IPS DF 19.7 (cell line): ENCODE results near the gene SWAP70.
"Not testable (repeated sequence)": the region's sequence is repeated elsewhere in the genome, so short reads cannot be mapped to it uniquely, and the experiment has no call there.

Source experiments
- DNase-seq: peaks from one replicate; pipeline ENCODE4 v3.0.0-alpha.2; 2013; ENCODE audit warnings: low read depth, low spot score

SWAP70 gene

DNA sequence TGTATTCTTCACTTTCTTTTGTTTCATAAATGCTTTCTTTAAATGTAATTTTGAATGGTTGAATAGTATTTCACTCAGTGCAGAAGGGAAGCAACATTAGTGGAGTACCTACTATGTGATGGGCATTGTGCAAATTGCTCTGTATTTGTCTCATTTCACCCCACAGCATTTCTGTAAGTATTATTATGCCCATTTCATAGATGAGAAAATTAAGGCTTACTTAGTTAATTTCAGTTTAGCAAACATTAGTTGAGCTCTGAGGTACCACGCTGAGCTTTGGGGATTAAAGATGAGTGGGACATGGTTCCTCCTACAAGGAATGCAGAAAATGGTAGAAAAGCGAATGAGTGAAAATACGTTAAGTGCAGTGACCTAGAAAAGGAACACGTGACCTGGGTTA lies 58.1 kb downstream of the SWAP70 start:
- DNase-seq, result no peak

GRCh38 chr11:9722893-9723292 lies 59.0 kb downstream of the SWAP70 start:
- DNase-seq, result no peak

DNA sequence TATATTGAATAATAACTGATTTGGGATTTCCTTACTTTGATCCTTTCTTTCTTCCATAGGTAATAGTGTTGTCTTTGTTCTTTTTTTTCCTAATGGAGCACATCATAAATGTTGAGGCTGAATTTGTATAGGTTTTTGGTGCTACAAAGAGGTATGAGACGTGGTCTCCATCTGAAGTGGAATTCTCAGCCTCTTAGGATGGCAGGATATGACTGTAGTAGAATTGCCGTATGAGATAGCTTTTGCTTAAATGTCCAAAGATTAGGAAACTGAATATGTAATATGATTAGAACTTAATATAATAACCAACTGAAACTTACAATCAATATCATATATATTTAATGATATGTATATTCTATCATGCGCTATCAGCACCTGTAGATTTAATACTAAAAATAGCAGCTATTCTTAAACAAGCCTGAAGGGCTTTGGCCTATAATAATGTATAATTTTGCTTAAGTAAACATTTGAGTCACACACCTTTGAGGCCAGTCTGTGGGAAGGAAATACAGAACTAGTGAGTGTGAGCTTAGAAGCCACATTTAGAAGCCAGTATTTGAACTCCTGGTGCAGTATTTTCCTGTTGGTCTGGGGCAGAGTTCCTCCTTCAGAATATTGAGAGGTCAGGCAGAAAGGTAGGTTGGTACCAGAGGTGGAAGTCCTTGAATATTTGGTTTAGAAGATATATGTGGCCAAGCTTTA lies 62.6 kb downstream of the SWAP70 start:
- DNase-seq, result no peak

GRCh38 chr11:9728058-9728457 lies 64.2 kb downstream of the SWAP70 start:
- no peak for DNase-seq

DNA sequence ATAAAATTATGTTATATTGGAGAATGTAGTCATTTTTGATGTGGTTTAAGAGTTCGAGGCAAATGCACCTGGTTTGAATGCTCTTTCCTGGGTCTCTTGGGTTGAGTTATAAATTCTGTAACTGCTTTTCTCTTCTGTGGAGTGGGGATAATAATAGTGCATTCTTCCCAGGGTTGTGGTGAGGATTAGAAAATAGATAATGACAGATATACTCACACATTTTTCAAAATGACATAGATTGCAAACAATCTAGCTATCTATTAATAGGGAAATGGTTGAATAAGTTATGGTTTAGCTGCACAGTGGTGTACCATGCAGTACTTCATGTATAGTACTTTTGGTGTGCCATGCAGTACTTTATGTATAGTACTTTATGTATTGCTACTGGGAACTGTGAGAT lies 67.4 kb downstream of the SWAP70 start:
- no peak for DNase-seq

- no peak for DNase-seq
Observed at GRCh38 chr11:9732453-9732852, 68.6 kb downstream of the SWAP70 start.

- no peak for DNase-seq
Observed at GRCh38 chr11:9733212-9733611, 69.3 kb downstream of the SWAP70 start.

- no peak for DNase-seq
Observed at GRCh38 chr11:9735236-9735635, 71.4 kb downstream of the SWAP70 start.

GRCh38 chr11:9735919-9736318 lies 72.0 kb downstream of the SWAP70 start:
- DNase-seq, result no peak

DNA sequence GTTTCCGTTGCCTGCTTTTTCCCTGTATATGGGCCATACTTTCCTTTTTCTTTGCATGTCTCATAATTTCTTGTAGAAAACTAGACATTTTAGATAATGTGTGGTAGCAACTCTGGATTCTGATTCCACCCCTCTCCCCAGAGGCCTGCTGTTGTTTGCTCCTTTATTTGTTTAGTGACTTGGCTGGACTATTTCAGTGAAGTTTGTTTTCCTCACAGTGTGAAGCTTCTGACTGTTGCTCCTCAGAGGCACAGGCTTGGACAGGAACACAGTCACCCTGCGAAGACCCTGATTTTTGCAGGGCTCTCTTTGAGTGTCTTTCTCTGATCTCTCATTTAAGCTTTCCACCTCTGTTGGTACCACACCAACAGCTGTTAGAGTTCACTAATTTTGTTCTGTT lies 72.5 kb downstream of the SWAP70 start:
- DNase-seq, result no peak

DNA sequence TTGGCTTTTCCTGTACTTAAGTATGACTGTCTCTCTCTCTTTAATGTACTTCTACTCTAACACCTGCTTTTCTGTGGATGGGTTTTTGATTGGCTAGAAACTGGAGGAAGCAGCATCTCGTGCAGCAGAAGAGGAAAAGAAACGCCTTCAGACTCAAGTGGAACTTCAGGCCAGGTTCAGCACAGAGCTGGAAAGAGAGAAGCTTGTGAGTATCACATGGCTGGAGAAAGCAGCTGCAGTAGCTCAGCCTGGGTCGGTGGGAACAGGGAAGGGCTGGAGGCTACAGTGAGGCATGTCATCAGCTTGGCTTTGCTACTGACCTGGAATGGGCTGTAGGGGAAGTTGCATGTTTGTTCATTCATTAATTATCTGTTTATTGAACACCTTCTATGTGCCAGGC lies 74.2 kb downstream of the SWAP70 start:
- DNase-seq, result no peak

GRCh38 chr11:9738707-9739106 lies 74.8 kb downstream of the SWAP70 start:
- no peak for DNase-seq

DNA sequence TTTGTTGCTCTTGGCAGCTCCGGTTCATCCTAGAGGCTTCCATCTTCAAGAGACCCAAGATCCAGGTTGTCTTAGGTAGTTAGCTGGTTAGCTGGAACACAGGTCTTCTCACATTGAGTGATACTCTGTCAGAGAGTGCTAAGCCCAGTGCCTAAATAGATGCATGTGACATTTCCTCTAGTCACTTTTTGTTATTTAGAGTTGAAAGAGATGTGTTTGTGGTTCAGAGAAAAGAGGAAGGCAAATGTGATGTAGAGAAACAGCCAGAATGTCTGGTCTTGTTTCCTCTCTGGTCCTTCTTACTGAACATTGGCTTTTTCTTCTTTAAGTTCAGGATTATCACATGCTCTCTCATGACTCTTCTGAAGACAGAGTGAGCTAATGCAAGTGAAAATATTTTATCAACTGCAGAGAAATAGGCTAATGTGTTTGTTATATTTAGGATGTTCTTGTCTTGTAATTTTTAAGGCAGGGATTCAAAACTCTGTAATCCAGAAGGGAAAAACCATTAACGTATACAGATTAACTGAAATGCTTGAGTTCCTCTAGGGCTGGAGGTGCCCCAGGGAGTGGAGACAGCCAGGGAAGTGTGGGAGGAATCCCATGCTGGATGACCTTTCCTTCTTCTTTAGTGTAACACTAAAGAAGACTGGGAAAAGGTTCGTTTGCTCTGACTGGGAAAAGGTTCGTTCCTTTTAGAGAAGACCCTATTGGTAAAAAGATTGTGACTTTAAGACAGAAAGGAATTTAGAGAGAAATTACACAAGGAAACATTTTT lies 75.4 kb downstream of the SWAP70 start:
- DNase-seq, result no peak

- DNase-seq, result no peak
Observed at GRCh38 chr11:9740202-9740883, 76.5 kb downstream of the SWAP70 start.

DNA sequence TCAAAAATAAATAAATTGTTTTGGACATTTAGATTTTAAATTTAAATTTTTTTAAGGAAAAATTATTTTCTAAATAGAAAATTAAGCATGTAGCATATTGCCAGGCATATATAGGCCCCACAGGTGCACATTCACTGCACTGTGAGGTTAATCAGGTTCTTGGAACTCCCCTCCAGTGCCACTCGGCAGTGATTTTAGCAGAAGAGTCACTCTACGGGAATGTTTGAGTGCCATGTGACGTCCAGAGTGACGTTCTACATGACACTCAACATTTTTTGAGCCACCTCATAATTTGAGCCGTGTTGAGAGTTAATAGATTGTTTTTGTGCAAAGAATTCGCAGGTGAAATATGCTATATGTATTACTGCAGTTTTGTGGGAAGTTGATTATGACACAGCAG lies 77.4 kb downstream of the SWAP70 start:
- no peak for DNase-seq

GRCh38 chr11:9743512-9743911 lies 79.6 kb downstream of the SWAP70 start:
- not testable (repeated sequence) for DNase-seq

DNA sequence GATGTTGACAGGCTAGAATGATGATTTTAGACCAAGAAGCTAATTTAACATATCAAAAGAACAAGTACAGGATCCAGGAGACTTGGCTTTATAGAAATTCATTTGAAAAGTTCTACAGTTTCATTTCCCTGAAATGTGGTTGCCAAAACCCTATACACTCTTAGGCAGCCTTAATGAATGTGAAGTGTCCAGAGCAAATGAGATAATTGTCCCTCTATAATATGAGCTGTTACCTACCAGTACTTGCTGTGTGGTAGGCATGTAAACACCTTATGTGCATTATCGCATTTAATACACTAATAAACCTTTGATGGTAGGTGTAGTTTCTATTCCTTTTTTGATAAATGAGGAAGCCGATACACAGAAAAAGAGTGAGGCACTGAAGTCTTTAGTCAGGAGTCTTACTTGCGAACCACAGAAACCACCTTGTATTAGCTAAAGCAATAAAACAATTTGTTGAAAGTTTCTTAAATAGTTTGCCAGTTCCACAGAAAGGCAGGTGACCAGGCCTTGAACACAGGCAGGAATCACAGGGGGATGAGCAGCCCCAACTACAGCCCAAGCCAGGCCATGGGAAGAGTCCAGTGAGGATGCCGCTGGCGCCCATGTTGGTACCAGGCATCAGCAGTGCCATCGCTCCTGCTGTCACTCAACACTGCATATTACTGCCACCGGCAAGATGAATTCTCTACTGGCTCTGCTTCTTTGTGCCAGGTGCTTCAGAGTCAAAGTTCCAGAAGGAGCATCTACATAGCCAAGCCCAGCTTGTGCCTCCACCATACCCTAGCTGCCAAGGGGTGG lies 81.7 kb downstream of the SWAP70 start:
- no peak for DNase-seq

DNA sequence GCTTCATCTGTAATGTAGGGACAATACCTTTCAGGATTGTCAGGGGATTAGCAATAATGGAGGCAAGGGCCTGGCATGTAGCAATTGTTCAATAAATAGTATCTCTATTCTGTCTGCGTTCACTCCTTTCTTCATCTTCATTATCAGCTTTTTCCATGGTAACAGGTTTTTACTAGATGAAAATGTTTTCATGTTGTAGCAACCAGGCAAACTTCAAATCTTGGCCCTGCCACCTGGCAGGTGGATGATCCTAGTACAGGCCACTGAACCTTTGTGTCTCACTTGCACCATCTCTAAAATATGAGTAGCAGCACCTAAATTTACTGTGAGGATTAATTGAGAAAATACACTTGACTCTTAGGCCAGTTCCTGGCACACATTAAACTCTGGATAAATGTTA lies 83.4 kb downstream of the SWAP70 start:
- no peak for DNase-seq

DNA sequence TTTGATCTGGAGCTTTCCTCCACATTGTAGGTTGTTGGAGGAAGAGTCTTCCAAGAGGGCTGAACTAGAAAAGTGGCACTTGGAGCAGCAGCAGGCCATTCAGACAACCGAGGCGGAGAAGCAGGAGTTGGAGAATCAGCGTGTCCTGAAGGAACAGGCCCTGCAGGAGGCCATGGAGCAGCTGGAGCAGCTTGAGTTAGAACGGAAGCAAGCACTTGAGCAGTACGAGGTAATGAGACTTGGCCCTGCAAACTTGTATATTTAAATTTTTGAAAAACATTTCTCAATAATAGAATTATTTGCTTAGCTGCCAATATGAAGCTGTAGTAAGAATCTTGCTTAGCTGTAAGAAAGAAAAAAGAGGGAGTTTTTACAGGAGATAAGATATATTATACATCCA lies 84.0 kb downstream of the SWAP70 start:
- no peak for DNase-seq

DNA sequence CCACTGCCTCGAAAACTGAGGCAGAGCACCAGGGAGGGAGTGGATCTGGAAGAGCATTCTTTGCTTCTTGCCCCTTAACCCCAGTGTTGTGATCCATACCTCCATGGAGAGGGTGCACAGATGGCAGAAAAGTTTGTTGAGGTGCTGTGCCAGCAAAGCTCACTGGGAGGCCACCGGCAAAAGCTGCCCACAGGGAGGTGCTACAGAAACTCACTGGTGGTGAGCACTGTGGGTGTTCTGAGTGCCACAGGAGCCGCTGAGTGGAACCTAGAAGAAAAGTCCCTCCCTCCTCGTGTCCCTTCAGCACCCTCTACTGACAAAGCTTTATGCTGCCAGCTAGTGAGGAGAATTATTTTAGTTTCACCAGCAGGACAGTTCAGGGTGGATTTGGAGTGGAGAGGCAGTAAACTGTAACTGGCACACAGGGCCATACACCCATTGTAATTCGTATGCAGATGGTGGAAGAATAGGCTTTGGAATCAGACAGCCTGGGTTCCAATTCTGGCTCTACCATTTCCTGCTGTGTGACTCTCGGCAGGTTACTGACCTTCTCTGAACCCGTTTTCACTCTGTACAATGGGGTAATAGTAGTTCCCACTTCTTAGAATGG lies 84.6 kb downstream of the SWAP70 start:
- DNase-seq, result no peak

DNA sequence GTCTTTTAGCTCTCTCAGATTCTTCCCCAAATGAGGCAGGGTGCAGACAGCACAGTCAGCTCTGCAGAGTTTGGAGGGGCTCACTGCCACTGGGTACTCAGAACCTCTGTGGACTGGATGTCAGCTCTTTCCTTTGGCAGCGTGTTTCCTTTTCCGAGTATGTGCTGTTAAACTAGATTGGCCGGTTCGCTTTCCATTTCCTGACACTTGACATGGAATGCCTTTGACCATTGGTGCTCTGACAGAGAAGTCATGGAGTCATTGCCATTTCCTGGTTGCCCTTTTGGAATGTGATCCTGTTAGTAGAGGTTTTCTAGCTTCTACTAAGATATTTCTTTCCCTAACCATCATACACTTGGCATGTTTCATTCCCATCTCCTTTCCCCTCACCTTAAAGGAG lies 86.7 kb downstream of the SWAP70 start:
- no peak for DNase-seq

DNA sequence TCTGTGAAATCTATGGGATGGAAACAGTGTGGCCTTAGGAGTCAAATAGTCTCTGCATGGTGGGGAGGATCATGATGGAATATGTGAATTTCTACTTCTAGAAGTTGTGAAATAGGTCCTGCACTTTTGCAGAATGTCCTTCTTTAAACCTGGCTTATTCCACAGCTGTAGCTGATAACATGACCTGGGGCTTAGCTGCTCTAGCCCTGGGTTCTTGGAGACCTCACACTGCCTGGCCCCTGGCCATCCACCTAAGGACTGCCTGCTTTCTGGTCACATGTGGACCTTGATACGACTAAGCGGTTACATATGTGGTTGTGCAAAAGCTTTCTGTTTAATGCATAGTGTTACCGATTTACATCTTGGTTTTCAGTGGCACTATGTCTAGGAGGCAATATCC lies 88.2 kb downstream of the SWAP70 start:
- DNase-seq, result no peak
